HG02981 (cell line): ENCODE results near the gene KLHL6.
"Not testable (repeated sequence)": the region's sequence is repeated elsewhere in the genome, so short reads cannot be mapped to it uniquely, and the experiment has no call there.

Experiments
- ATAC-seq: cut with Tn5 transposase; IDR thresholded peaks from one replicate; pipeline ENCODE4 v1.9.1; 2021; ENCODE audit warnings: mild to moderate bottlenecking, moderate library complexity; ENCODE audit not compliant: unreplicated experiment

KLHL6 gene

DNA sequence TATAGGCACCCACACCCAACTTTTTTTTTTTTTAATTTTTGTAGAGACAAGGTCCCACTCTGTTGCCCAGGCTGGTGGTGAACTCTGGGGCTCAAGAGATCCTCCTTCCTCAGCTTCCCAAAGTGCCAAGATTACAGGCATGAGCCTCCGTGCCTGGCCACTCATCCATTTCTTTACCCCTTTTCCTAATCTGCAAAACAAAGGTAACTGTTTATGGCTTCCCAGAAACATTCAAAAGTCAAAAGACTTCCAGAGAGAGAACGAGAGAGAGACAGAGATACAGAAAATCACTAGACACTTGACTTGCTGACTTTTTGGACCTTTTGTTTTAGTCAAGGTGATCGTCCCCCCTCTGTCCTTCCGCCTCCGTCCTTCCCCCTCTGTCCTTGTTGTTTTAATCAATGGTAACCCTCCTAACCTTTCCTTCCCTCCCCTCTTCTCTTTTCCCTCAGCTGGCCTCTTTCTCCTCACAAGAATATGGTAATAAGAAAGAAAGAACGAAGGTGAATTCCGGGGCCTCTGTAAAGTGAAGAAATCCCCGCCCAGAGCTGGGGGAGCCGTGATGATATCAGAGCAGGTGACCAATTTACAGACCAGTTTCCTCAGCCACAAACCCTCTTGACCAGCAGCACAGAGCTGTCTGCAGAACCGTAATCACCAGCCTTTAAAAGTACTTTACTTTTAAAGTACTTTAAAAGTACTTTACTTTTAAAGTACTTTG is 21.9 kb downstream of the KLHL6 start:
- no peak for ATAC-seq

GRCh38 chr3:183532620-183533411 is 22.7 kb downstream of the KLHL6 start:
- no peak for ATAC-seq

DNA sequence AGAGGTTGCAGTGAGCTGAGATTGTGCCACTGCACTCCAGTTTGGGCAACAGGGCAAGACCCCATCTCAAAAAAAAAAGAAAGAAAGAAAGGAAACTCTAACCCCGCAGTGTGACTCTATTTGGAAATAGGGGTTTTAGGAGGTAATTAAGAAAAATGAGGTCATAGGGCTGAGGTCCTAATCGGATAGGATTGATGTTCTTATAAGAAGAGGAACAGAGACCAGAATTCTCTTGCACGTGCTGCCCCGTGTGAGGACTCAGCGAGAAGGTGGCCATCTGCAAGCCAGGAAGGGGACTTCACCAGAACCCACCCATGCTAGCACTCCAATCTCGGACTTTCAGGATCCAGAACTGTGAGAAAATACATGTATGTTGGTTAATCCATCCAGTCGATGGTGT is 25.8 kb downstream of the KLHL6 start:
- no peak for ATAC-seq

GRCh38 chr3:183529185-183529584 is 26.3 kb downstream of the KLHL6 start:
- ATAC-seq = no peak

GRCh38 chr3:183528758-183529157 is 26.7 kb downstream of the KLHL6 start:
- ATAC-seq = not testable (repeated sequence)

DNA sequence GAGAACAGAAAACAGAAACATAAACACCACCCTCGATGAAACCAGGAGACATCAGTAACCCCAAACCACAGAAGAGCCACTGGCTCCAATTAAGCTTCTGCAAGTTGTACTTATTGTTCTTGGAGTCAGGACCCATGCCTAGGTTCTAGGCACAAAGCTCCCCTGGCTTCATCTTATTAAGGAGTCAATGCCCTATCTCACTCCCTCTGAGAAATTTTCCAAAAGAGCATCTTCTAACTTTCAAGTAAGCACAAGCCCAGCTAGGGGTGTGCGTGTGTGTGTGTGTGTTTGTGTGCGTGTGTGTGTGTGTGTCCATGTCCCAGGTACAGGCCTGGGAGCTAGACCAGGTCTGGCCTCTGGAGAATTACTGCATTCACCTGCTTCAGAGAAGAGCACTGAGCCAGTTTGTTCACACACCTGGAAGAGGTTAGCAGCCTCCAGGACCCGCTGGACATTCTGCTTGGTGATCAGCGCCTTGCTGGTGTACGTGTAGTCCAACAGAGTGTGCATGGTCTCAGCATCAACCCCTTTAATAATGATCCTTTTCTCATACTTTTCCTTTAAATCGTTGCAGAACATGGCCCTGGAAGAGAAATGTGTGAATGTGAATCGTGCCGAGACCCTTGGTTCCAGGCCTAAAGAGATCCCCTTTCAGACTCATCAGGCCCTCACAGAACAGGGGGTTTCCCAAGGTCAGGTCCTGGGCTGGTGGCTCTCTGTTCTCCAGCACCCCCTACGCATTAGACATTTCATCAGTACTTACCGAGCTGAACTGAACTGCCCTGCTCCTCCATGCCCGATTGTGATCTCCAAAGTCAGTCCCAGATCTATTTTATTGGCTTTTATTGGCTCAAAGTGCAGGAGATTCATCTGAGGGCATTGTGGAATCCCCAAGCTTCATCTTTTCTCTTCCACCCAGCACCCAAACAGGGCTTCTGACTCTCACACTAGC is 27.8 kb downstream of the KLHL6 start:
- peak; percentile 84 for ATAC-seq

DNA sequence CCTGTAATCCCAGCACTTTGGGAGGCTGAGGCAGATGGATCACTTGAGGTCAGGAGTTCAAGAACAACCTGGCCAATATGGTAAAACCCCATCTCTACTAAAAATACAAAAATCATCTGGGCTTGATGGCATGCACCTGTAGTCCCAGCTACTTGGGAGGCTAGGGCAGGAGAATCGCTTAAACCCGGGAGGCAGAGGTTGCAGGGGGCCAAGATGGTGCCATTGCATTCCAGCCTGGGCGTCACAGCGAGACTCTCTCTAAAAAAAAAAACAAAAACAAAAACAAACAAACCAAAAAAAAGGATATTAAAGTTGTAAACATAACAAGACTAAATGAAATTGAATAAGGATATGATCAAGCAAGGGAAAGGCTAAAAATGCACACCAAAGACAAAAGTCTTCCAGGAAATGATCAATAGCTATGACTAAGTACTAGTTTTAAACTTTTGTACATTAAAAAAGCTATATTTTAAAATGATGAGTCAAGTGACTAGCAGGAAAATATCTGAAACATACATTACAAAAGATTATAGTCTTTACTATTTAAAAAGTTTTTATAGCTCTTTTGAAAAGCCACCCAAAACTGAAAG is 28.6 kb downstream of the KLHL6 start:
- ATAC-seq = peak; percentile 5

- ATAC-seq = no peak
These were observed 31.0 kb downstream of the KLHL6 start for GRCh38 chr3:183524476-183524875.

DNA sequence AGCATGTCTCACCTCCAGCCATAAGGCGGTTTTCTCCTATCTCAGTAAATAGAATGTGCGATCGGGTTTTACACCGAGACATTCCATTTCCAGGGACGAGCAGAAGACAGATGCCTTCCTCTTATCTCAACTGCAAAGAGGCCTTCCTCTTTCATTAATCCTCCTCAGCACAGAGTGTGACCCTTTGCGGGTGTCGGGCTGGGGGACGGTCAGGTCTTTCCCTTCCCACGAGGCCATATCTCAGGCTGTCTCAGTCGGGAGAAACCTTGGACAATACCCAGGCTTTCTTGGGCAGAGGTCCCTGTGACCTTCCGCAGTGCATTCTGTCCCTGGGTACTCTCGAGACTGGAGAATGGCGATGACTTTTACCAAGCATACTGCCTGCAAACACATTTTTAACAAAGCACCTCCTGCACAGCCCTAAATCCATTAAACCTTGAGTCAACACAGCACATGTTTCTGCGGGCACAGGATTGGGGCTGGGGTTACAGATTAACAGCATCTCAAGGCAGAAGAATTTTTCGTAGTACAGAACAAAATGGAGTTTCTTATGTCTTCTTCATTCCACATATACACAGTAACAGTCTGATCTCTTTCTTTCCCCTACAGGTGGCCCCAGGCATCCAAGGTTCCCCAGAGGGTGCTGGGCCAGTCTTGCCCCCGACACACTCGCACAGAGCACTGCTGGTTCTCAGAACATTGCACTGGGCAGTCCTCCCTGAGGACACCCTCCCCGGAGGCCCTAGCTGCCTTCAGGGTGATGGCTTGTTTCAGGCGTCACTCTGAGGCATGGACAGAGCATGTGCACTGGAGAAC is 34.6 kb downstream of the KLHL6 start:
- ATAC-seq = not testable (repeated sequence)

DNA sequence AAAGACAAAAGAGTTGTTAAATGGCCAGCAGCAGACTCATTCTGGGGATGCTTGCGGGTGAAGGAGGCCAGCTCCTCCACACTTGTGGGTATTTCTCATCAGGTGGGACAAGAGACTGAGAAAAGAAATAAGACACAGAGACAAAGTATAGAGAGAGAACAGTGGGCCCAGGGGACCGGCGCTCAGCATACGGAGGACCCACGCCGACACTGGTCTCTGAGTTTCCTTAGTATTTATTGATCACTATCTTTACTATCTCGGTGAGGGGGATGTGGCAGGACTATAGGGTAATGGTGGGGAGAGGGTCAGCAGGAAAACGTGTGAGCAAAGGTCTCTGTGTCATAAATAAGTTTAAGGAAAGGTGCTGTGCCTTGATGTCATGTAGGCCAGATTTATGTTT is 35.2 kb downstream of the KLHL6 start:
- not testable (repeated sequence) for ATAC-seq

- ATAC-seq = no peak
These were observed 35.6 kb downstream of the KLHL6 start for GRCh38 chr3:183519891-183520290.

GRCh38 chr3:183518491-183519251 is 36.8 kb downstream of the KLHL6 start:
- no peak for ATAC-seq

GRCh38 chr3:183517607-183518006 is 37.9 kb downstream of the KLHL6 start:
- ATAC-seq = no peak

- peak; percentile 51 for ATAC-seq
These were observed 39.3 kb downstream of the KLHL6 start for GRCh38 chr3:183515968-183516851.

DNA sequence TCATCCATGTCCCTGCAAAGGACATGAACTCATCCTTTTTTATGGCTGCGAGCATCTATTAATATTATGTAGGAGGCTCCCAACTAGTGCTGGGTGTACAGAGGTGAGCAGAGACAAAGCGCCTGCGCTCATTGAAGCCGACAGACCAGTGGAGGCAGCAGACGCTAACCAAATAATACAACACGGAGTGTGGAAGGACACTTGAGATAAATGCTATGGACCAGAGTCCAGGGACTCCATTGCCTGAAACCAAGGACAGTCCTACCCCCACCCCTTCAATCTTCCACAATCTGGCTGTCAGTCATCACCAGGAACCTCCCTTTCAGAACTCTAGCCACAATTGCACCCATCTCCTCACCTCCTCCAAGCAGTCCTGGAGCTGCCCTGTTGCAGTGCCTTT is 41.5 kb downstream of the KLHL6 start:
- no peak for ATAC-seq

- no peak for ATAC-seq
These were observed 42.3 kb downstream of the KLHL6 start for GRCh38 chr3:183513046-183513706.

DNA sequence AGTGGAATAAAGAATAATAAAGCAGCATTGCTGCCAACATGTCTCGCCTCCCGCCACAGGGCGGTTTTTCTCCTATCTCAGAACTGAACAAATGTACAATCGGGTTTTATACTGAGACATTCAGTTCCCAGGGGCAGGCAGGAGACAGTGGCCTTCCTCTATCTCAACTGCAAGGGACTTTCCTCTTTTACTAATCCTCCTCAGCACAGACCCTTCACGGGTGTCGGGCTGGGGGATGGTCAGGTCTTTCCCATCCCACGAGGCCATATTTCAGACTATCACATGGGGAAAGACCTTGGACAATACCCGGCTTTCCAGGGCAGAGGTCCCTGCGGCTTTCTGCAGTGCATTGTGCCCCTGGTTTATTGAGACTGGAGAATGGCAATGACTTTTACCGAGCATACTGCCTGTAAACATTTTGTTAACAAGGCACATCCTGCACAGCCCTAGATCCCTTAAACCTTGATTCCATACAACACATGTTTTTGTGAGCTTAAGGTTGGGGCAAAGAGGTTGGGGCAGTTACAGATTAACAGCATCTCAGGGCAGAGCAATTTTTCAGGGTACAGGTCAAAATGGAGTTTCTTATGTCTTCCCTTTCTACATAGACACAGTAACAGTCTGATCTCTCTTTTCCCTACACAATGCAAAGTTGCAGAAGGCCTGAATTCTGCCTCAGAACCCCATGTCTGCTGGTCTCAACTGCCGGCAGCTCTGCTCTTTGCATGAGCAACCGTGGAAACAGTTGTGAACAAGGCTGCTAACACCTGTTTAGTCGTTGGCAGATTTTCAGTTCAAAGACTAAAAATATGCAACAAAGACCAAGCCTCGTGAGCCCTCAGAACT is 44.0 kb downstream of the KLHL6 start:
- not testable (repeated sequence) for ATAC-seq
